ENCODE data around the gene YDJC. TPM values are rescaled to one million over a fixed set of nuclear protein-coding genes. Genes with fewer than 3 reads are reported as not detected.

Gene YDJC
- total RNA-seq, 2 donors from 2014 or later, result 43.1 to 68.6 TPM

DNA sequence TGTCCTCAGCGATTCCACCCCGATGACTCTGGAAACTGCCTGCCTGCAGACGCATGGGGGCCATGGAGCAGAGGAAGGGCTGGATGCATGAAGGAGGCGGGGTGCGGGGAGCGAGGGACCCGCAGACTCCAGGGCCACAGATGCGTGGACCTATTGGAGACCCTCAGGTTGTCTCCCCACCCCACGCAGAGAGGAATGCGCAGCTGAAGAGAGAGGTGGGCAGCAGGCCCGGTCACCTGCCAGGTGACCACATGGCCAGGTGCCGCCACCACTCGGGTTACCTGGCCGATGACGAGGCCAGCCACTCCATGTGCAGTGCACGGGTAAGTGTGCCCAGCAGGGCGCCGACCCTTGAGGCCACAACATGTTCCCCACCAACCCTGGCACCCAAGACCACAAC lies 3.1 kb upstream of the YDJC start:
- Mint-ChIP-seq H3K4me3 (no peak overlapping the region), H3K36me3 (no peaks in the 10 kb centered on the region), H3K9me3 (no peaks in the 10 kb centered on the region), H3K27ac (no peak overlapping the region), H3K27me3 (no peaks in the 10 kb centered on the region), H3K4me1 (ENCODE audit: low read depth in 2 of 2) (peaks cover 6 to 21% of the 10 kb centered on the region in 2 donors)
- peak; percentile 46 for DNase-seq (ENCODE audit: low spot score)
- ATAC-seq, result no peak

DNA sequence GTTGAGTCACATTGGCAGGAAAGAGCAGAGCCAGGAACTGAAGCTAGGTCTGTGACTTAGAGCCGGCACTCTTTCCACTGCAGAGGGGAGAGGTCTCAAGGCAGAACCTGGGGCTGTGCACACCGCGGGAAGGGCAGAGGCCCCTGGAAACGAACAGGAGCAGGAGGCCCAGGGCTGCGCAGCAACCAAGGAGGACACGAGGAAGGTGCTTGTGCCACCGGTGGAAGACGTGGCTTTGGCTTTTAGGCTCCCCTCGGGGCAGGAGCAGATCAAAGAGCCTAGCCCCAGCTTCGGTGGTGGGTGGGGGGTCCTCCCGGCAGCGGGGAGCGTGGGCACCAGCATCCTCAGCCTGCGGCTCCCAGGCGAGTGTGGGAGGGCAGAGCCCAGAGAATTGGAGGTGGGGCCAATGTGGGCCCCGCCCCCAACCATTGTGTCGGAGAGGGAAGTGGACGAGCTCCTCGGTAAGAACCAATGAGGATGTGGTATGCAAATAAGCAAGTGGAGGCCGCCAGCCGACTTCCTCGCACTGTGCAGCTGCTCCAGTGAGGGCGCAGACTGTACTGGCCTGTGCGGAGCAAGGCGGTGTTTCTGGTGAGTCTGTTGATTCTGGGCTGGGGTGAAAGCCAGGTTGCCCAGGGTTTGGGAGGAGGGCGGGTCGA lies 2.5 kb upstream of the YDJC start, which contains the start of gene CCDC116:
CCDC116 (plus strand) TSS at position 524 of the 659 bp plus-strand sequence. CDS start 422 bp downstream, outside the sequence.
- H3K4me1 Mint-ChIP-seq (ENCODE audit: low read depth in 2 of 2), result peaks cover 8 to 25% of the 10 kb centered on the region in 2 donors
- H3K27ac Mint-ChIP-seq, result peak within 1 kb of the TSS in 1 of 2 donors; percentile 61
- peak; percentile 76 for DNase-seq (ENCODE audit: low spot score)
- no peaks in the 10 kb centered on the region for H3K9me3 Mint-ChIP-seq
- H3K4me3 Mint-ChIP-seq, result no peak within 1 kb of the TSS
- H3K36me3 Mint-ChIP-seq, result no peaks in the 10 kb centered on the region
- H3K27me3 Mint-ChIP-seq, result no peaks in the 10 kb centered on the region
- ATAC-seq, result peak; percentile 59 to 74

DNA sequence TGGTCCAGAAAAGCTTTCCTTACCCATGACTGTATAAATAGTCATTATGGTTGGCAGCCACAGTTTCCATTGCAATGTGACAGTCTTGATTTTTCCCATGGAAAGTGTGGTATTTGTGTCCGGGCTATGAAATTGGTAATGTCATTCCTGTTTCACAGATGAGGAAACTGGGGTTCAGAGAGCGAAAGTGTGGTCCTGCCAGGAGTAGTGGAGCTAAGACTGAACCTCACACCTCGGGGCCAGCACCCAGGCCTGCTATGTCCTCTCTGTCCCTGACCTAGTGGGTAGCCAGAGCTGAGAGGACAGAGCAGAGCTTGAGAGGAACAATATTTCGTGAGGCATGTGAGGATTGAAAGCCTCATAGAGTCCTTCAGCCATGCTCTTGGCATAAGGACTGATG lies 1.2 kb upstream of the YDJC start:
- no peaks in the 10 kb centered on the region for H3K9me3 Mint-ChIP-seq
- H3K36me3 Mint-ChIP-seq, result no peaks in the 10 kb centered on the region
- DNase-seq (ENCODE audit: low spot score), result peak; percentile 31
- peaks cover 13 to 34% of the 10 kb centered on the region in 2 donors for H3K4me1 Mint-ChIP-seq (ENCODE audit: low read depth in 2 of 2)
- no peak for ATAC-seq
- peak overlapping the region; percentile 65 for H3K4me3 Mint-ChIP-seq
- H3K27ac Mint-ChIP-seq, result peak overlapping the region in 1 of 2 donors; percentile 61
- H3K27me3 Mint-ChIP-seq, result no peaks in the 10 kb centered on the region

DNA sequence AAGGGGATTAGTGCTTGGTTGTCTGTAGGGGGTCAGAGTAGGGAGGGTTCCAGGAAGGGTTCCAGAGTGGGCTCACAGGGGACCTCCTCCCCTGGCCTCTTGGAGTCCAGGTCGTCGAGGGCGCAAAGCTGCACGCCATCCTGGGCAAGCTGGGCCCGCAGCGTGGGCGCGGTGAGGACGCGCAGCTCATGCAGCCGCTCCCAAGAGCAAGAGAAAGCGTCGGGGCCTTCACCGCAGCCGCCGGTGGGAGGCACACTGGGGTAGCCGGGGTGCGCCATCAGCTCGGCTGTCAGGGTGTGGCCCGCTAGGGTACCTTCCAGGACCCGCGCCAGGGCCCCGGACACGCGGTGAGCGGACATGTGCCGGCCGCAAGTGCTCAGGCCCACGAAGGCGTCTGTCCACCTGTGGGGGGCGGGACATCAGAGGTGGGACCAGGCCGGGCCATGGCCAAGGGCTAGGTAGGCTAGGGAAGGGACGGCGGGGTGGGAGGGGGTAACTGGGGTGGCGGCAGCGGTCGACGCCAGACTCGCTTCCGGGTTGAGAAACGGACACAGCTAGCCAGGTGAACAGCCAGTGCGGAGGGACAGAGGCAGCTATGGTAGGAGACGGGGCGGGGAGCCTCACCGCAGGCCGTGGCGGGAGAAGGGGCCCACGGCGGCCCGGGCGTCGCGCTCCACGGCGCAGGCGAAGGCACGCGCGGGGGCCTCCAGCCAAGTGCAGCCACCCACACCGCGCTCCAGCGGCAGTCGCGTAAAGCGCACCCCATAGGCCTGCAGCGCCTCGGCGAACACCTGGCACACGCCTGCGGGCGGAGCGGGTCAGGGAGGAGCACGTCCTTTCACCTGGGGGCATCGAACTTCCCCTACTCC lies 1.2 kb downstream of the YDJC start:
- H3K36me3 Mint-ChIP-seq, result no peaks in the 10 kb centered on the region
- peak overlapping the region; percentile 86 for H3K4me3 Mint-ChIP-seq
- H3K27me3 Mint-ChIP-seq, result no peaks in the 10 kb centered on the region
- H3K27ac Mint-ChIP-seq, result peak overlapping the region; percentile 80 to 82
- ATAC-seq (peak in 1 of 2 donors; percentile 0), DNase-seq (ENCODE audit: low spot score) (peak; percentile 59)
- H3K4me1 Mint-ChIP-seq (ENCODE audit: low read depth in 2 of 2), result peaks cover 20 to 48% of the 10 kb centered on the region in 2 donors
- H3K9me3 Mint-ChIP-seq, result no peaks in the 10 kb centered on the region

DNA sequence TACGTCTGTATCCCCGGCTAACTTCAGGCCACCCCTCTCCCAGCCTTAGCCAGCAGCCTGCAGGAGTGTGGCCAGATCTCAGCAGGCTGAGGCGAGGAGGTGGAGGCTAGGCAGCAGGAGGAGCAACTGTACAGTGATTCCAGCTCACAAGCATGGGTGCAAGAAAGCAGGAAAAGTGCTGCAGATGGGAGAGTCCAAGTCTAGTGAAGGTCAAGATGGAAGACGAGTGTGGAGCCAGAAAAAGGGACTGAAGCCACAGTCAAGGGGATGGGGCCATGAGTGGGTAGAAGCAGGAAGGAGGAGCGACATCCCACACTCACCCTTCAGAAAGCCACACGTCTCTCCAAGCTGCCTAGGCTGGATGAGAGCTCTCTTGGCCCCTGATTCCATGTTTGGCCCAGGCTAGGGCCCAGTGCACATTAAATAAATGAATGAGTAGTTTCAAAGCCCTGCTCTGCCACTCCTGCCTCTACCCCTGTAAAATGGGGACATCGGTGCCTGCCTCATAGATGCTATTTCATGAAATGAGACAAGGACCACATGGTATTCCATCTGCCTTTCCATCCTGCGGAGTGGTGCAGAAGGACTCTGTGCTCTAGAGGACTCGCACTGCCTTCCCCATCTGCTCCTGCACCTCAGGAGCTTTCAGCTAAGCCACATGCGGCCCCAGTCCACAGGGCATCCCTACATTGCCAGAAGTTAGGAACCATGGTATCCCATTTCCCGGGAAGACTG lies 2.9 kb downstream of the YDJC start:
- H3K4me3 Mint-ChIP-seq, result peak overlapping the region; percentile 86
- peaks cover 25 to 49% of the 10 kb centered on the region in 2 donors for H3K4me1 Mint-ChIP-seq (ENCODE audit: low read depth in 2 of 2)
- no peaks in the 10 kb centered on the region for H3K27me3 Mint-ChIP-seq
- no peaks in the 10 kb centered on the region for H3K9me3 Mint-ChIP-seq
- DNase-seq (ENCODE audit: low spot score) (peak; percentile 35), ATAC-seq (no peak)
- H3K36me3 Mint-ChIP-seq, result no peaks in the 10 kb centered on the region
- H3K27ac Mint-ChIP-seq, result peak overlapping the region; percentile 58 to 60

DNA sequence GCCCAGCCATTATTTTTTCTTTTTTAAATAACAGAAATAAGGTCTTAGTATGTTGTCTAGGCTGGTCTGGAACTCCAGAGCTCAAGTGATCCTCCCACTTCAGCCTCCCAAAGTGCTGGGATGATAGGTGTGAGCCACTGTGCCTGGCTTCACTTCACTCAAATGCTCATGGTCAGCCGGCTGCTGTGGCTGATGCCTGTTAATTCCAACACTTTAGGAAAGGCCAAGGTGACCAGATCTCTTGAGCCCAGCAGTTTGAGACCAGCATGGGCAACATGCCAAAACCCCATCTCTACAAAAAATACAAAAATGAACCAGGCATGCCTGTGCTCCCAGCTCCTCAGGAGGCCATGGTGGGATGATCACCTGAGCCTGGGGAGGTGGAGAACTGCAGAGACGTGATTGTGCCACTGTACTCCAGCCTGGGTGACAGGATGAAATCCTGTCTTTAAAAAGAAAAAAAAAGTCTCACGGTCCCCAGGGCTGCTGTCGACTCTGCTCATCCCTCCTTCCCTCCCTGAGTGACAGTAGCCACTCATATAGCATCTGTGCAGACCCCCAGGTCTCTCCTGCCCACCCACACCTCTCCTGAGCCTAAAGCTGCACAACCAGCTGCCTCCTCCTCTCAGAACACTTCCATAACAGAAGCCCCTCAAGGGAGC lies 3.6 kb downstream of the YDJC start:
- DNase-seq (ENCODE audit: low spot score), result peak; percentile 18
- H3K36me3 Mint-ChIP-seq, result no peaks in the 10 kb centered on the region
- ATAC-seq, result no peak
- H3K27ac Mint-ChIP-seq, result peak overlapping the region; percentile 58 to 60
- no peaks in the 10 kb centered on the region for H3K9me3 Mint-ChIP-seq
- peaks cover 25 to 49% of the 10 kb centered on the region in 2 donors for H3K4me1 Mint-ChIP-seq (ENCODE audit: low read depth in 2 of 2)
- no peaks in the 10 kb centered on the region for H3K27me3 Mint-ChIP-seq
- H3K4me3 Mint-ChIP-seq, result peak overlapping the region; percentile 48

DNA sequence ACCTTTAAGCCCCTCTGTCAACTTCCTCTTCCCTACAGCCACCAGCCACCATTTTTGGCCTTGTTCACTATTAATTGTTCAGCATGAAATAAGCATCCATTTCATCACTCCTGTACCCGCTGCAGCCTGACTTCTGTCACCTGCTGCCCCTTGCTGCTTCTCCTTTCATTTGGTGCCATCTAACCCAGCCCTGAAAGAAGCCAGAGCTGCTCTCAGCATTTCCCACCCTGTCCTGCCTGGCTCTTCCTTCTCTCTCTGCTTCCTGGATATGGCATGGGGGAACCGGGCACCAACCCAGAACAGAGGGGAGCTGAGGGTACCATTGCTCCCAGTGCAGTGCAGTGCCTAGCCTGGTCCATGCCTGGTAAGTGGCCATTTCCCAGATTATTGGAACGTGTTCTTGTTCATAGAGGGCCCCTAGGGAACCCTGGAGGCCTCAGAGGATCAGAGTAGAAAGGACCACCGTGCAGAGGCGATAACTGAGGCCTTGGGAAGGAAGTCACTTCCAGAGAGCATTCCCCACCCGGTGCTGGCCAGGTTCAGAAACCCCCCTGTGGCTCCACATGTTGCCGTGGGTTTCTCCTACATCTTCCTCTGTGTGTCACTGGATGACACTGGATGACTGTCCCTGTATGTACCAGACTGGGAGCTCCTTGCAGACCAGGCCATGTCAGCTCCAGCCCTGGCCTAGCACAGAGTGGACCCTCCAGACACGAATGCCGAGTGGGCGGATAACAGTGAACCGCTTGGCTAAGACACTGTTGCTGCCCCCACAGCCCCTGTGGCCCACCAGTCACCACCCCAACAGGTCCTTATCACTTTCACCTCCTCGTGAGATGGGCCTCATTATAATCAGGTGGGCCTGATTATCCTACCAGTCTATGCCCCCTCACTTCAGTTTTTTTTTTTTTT lies 4.7 kb downstream of the YDJC start:
- no peaks in the 10 kb centered on the region for H3K27me3 Mint-ChIP-seq
- DNase-seq (ENCODE audit: low spot score), result no peak
- H3K9me3 Mint-ChIP-seq, result no peaks in the 10 kb centered on the region
- no peak overlapping the region for H3K4me3 Mint-ChIP-seq
- H3K27ac Mint-ChIP-seq, result peak overlapping the region; percentile 58 to 60
- H3K36me3 Mint-ChIP-seq, result no peaks in the 10 kb centered on the region
- ATAC-seq, result no peak
- H3K4me1 Mint-ChIP-seq (ENCODE audit: low read depth in 2 of 2), result peaks cover 29 to 50% of the 10 kb centered on the region in 2 donors

DNA sequence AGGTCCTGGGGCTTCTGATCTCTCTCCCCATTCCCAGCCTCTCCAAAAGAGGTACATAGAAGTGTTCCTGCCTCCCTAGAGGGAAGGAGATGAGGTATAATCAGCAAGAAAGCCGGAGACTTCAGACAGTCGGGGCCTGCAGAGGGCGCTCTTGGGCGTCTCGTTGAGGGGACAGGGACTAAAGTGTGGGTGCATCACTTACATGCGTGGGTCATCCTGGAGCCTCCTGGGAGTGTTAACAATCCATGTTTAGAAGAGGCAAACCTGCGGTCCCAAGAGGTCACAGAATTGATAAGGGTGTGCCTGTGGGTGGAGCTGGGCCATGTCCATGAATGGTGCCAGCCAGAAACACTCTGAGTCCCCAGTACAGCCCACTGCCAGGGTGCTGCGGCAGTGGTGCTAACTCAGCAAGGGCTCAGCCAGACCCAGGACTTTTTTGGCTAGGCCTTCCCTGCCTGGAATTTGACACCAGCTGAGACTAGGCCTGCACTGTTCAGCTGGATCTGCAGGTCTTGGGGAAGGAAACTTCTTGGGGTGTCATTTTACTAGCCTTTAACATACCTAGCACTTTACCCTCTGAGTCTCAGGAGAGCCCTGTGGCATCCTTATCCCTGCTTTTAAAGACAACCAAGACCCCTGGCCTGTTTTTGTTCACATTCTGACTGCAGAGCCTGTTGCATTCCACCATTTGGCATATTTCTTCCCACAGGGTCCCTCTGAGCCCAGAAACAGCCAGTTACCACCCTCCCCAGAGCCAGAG lies 5.5 kb downstream of the YDJC start:
- H3K27me3 Mint-ChIP-seq, result no peaks in the 10 kb centered on the region
- no peaks in the 10 kb centered on the region for H3K9me3 Mint-ChIP-seq
- no peak overlapping the region for H3K4me3 Mint-ChIP-seq
- H3K27ac Mint-ChIP-seq, result peak overlapping the region; percentile 58 to 60
- H3K36me3 Mint-ChIP-seq, result no peaks in the 10 kb centered on the region
- ATAC-seq, result no peak
- peaks cover 31 to 56% of the 10 kb centered on the region in 2 donors for H3K4me1 Mint-ChIP-seq (ENCODE audit: low read depth in 2 of 2)
- no peak for DNase-seq (ENCODE audit: low spot score)

DNA sequence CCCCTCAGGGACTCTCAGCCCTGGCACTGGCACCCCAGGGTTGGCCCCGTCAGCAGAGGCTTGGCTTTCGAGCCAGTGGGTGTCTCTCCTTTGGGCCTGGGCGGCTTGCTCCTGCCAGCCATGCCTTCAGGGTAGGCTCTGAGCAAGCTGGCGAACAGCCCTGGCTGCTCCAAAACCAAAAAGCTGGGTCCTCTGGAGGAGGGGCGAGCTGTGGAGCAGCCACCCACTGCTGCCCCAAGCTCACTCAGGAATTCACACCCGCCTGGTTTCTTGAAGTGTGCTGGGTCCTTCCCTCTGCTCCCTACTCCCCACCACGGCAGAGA lies 6.2 kb downstream of the YDJC start:
- Mint-ChIP-seq H3K9me3 (no peaks in the 10 kb centered on the region), H3K27me3 (no peaks in the 10 kb centered on the region), H3K36me3 (no peaks in the 10 kb centered on the region), H3K4me3 (no peak overlapping the region), H3K4me1 (ENCODE audit: low read depth in 2 of 2) (peaks cover 31 to 59% of the 10 kb centered on the region in 2 donors), H3K27ac (peak overlapping the region; percentile 43 to 58)
- ATAC-seq, result no peak
- no peak for DNase-seq (ENCODE audit: low spot score)

DNA sequence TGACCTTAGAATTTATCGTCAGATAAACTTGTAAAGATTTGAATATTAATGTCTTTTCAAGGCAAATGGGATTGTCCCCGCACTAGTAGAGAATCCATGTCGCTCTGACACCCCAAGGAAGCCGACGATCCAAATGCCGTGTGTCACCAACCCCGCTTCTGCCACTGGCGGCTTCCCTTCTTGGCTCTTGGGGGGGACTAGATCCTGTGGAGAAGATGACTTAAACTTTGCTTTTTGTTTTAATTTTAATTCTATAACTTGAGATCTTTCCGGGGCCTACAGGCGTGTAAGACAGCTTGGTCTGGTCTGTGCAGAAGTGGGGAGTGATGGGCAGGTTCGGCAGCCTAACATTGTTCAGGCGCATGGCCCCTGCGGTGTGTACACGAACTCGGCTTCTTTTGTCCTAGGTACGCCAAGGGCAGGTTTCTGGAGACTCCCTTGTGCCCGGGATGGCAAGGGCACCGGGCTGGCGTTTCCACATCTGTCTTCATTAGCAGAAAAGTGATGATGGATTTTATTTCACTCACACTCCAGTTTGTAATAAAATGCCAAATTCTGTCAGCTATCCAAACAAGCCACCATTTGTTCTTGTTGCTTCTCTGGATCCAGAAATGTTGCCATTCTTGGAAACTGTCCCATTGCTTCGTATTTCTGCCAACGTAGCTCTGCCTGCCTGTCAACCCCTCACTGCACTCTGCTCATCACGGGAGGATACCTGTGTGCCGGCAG lies 6.7 kb downstream of the YDJC start:
- DNase-seq (ENCODE audit: low spot score) (no peak), ATAC-seq (no peak)
- H3K36me3 Mint-ChIP-seq, result no peaks in the 10 kb centered on the region
- peaks cover 26 to 56% of the 10 kb centered on the region in 2 donors for H3K4me1 Mint-ChIP-seq (ENCODE audit: low read depth in 2 of 2)
- H3K27ac Mint-ChIP-seq, result peak overlapping the region; percentile 58 to 75
- no peaks in the 10 kb centered on the region for H3K27me3 Mint-ChIP-seq
- H3K9me3 Mint-ChIP-seq, result no peaks in the 10 kb centered on the region
- H3K4me3 Mint-ChIP-seq, result no peak overlapping the region

DNA sequence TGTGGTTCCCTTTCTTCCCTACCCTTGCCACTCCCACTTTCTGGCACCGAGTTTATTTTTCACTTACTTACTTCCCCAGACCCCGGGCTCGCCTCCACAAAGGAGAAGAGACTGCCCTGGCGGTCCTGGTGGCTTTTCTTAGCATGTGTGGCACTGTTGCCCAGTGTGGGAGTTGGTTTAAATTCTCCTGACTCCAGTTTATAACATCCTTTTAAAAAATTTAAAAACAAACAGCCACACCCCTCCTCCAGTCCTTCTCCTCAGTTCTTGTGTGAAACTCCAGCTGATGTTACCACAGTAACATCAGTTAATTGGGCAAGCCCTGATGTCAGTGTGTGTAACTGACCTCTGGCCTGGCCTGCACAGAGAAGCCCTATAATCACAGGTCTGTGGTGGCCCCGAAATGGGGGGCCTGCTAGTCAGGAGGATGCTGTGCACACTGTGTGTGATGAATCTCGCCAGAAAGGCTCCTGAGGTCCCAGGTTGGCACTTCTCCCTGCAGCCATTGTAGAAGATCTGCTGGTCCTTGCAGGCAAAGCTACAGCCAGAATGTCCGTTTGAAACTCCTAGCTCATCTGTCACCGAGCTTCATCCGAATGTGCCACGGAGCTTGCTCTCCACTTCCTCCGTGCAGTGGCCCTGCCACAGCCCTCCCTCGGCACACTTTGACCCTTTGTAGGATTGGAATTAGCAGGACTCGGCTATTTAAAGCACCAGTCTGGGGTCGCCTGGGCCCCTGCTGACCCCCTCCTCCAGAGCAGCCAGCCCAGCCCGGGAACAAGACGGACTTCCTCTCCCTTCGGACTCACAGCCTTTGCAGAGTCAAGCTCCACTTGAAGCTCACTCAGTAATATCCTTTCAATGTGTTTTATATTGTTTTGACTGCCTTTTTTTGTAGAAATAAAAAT lies 7.6 kb downstream of the YDJC start:
- DNase-seq (ENCODE audit: low spot score), result no peak
- H3K27ac Mint-ChIP-seq, result peak overlapping the region; percentile 51 to 75
- no peaks in the 10 kb centered on the region for H3K36me3 Mint-ChIP-seq
- ATAC-seq, result no peak
- H3K4me3 Mint-ChIP-seq, result no peak overlapping the region
- no peaks in the 10 kb centered on the region for H3K27me3 Mint-ChIP-seq
- H3K4me1 Mint-ChIP-seq (ENCODE audit: low read depth in 2 of 2), result peaks cover 23 to 53% of the 10 kb centered on the region in 2 donors
- H3K9me3 Mint-ChIP-seq, result no peaks in the 10 kb centered on the region

Measured in natural killer cell treated with Interleukin-12 subunit alpha and Interleukin-12 subunit beta and Interleukin-15 and Interleukin-18, amount 100 ng/mL, for 72 hours (primary cell).